Hematopoietic multipotent progenitor cell (in vitro differentiated cells): Measurements from ENCODE around the gene SMYD5. TPM values are rescaled to one million over a fixed set of nuclear protein-coding genes. Genes with fewer than 3 reads are reported as not detected.

Experiments used
- DNase-seq, 3 donors: peaks; one replicate each; pipeline ENCODE4 v3.0.0-alpha.2; 2011 to 2015; ENCODE audit warnings: low read depth in 2 of 3, low spot score in 2 of 3
- total RNA-seq: library from RNA; depleted of rRNA; stranded (reverse); fragments of >200 nt; gene quantifications from one replicate; pipeline ENCODE4 v1.2.3, GENCODE V29; 2012

The SMYD5 gene
- total RNA-seq, 1 donor = 23.7 TPM

DNA sequence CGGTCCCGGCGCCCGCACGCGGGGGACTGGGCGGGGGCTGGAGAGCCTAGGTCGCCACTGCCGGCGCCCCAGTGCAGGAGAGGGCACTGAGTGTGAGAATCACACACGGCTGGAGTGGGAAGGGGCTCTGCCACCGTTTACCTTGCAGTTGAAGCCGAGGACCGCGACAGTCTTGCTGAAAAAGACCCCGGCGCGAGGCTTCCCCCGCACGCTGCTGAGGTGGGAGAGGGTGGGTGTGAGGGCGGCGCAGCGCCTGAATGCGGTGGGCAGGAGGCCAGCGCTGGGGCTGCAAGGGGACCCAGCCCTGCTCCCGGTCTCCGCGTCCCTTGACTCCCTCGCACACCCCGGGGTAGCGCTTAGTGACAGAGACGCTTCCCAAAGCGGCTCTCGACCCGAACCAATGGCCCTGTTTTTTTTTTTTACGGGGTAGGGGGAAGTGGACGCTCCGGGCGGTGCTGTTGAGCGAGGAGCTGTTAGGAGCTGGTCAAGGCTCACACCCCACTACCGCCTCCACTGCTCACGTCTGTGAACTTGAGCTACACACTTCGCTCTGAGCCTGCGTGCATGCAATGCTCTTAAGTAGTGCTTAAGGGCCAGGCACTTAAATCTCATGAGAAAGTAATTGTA is 10.9 kb upstream of the SMYD5 start:
- DNase-seq = no peak

DNA sequence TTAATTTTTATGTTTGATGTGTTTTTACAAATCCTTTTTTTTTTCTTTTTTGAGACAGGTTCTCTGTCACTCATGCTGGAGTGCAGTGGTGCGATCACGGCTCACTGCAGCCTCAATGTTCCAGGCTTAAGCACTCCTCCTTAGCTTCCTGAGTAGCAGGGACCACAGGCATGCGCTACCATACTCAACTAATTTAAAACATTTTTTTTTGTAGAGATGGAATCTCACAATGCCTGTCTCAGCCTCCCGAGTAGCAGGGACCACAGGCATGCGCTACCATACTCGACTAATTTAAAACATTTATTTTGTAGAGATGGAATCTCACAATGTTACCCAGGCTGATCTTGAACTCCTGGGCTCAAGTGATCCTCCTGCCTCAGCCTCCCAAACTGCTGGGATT is 8.4 kb upstream of the SMYD5 start:
- no peak for DNase-seq

DNA sequence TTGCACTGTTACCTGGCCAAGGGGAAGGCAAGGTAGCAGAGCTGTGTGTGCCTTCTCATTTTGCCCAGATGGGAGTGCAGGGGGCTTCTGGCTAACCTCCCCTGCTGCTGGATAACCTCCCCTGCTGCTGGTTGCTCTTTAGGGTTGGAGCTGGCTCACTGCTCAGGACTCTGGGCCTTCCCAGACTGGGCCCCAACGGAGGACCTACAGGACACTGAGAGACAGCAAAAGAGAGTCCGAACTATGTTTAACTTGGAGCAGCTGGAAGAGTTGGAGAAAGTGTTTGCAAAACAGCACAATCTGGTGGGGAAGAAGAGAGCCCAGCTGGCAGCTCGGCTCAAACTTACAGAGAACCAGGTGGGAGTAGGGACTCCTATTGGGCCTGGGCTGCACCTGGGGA is 5.8 kb upstream of the SMYD5 start:
- no peak for DNase-seq

DNA sequence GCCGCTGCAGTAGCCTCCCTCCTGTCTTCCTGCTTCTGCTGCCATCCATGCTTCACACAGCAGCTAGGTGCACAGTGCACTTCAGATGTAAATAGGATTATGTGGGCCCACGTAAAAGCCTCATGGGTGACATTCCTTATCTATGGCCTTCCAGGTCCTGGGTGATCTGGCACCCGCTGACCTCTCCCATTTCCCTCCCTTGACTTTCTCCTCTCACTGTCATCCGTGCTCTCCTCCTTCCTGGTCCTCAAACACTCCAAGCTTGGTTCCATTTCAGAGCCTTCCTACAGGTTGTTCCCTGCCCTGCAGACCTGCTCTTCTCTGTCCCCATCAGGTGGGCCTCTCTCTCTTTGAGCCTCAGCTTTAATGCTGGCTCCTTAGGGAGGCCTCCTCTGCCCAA is 4.0 kb upstream of the SMYD5 start:
- no peak for DNase-seq

DNA sequence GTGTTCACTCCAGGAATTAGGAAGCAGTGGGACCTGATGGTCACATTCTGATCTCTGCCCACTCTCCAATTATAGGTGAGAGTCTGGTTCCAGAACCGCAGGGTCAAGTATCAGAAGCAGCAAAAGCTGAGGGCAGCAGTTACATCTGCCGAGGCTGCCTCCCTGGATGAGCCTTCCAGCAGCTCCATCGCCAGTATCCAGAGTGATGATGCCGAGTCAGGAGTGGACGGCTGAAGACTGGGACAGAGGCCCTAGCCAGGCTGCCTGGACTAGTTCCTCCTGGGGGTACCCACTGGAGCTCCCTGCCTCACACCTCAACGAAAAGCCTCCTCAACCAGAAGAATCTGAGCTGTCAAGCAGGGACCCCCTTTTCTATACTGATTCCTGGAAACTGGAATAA is 3.3 kb upstream of the SMYD5 start:
- DNase-seq = no peak

DNA sequence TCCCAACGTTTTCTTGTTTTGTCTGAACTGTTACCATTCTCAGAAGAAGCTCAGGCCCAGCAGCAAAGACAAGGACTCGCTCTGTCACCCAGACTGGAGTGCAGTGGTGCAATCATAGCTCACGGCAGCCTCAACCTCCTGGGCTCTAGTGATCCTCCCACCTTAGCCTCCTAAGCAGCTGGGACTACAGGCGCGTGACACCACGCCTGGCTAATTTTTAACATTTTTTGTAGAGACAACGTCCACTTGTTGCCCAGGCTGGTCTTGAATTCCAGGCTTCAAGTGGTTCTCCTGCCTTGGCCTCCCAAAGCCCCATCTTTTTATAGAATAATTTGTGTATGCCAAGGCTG is 2.0 kb upstream of the SMYD5 start:
- DNase-seq = no peak

DNA sequence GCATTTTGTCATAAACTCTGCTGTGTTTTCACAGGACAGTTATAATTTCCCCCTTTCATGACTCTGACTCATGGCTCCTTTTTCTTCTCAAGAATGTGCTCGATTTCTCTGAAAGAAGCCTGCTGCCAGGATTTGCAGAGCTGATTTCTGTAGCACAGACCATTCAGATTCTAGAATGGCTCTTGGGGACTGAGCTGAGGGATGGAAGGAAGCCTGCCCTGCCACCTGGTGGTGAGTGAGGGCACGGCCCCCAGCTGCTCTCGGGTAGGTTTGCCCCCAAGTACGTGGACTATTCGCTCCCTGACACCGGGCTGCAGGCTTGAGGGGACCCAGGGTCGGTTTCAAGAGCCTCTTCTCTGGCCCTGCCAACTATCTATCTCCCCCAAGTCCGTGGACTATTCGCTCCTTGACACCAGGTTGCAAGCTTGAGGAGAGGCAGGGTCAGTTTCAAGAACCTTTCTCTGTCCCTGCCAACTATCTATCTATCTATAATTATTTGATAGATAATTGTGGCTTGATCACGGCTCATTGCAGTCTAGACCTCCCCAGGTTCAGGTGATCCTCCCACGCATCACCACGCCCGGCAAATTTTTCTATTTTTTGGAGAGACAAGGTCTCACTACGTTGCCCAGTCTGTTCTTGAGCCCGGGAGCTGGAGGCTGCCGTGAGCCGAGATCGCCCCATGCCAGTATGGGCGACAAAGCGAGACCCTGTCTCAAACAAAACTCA is 1.4 kb upstream of the SMYD5 start:
- DNase-seq = peak; percentile 38 to 81 (median 70)

DNA sequence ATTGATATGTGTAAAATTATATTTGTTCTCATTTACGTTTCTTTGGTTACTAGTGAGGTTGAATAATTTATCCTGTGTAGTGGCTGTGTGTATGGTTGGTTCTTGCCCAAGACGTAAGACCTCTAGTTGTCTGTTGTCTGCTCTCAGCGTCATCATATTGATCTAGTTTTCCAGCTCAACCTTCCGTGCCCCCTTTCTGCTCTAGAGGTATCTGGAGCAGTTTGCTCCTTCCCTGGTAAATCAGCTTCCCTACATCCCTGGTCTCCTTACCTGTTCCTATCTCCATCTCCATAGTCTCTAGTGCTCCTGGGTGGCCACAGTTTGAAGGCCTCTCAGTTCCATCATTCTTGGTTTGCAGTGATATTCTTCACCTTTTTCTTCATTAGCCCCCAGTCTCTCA is 1.2 kb downstream of the SMYD5 start:
- no peak for DNase-seq

DNA sequence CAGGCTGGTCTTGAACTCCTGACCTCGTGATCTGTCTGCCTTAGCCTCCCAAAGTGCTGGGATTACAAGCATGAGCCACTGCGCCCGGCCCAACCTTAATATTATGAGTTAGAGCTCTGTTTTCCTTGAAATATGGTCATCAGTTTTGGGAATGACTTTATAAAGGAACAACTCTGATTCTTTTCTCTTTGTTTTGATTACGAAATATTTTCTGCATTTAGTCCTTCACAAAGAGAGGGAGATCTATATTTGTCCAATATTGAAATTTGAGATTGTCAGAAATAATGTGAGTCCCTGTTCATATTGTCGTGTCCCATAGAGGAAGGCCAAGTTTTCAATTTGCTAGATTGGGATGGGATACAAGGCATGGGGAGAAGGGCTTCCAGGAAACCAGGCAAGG is 3.1 kb downstream of the SMYD5 start:
- no peak for DNase-seq

DNA sequence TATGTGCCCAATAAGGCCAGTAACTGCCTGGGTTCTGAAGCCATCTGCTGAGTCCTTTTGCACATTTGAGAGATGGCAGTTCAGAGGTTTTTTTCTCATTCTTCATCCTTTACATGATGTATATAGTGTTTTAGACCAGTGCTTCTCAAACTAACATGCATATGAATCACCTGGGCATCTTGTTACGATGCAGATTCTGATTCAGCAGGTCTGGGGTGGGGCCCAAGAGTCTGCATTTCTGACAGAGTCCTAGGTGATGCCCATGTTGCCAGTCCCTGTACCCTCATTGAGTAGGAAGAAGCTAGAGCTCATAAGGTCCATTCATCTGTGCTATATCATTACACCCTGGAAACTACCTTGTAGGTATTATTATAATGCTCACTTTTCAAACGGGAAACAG is 3.8 kb downstream of the SMYD5 start:
- no peak for DNase-seq

DNA sequence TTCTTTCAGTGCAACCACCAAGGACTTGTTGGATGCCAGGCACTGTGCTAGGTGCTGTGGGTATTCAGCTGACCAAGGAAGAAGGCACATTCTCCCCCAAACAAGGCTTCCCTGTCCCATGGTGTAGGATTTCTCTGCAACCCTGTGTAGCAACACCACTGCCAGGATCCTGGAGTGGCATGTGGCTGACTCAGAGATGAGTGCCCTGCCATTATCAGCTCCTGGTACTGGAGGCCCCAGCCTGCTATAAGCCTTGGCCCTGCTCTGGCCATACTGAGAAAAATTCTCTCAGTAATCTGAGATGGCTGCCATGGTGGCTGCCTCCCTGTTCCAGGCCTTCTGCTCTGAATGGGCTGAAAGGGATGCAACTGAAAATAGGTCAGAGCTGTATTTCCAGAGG is 4.3 kb downstream of the SMYD5 start:
- DNase-seq = no peak

DNA sequence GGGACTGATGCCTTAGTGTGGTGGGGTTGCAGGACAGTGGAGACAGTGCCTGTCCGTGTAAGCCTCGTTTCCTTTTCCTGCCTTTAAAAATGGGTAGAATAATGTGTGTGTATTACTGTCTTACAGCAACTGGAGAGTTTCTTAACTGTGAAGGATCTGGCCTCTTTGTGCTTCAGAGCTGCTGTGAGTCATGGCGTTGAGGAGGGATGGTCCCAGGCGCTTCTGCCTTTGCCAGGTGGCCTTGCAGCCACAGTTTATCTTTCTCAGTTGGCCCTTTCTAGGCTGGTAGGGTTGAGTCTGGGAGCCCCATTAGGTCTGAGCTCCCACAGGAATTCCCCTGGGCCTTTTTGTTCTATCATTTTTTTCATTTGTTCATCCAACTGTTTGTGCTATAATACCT is 9.8 kb downstream of the SMYD5 start:
- DNase-seq = no peak

DNA sequence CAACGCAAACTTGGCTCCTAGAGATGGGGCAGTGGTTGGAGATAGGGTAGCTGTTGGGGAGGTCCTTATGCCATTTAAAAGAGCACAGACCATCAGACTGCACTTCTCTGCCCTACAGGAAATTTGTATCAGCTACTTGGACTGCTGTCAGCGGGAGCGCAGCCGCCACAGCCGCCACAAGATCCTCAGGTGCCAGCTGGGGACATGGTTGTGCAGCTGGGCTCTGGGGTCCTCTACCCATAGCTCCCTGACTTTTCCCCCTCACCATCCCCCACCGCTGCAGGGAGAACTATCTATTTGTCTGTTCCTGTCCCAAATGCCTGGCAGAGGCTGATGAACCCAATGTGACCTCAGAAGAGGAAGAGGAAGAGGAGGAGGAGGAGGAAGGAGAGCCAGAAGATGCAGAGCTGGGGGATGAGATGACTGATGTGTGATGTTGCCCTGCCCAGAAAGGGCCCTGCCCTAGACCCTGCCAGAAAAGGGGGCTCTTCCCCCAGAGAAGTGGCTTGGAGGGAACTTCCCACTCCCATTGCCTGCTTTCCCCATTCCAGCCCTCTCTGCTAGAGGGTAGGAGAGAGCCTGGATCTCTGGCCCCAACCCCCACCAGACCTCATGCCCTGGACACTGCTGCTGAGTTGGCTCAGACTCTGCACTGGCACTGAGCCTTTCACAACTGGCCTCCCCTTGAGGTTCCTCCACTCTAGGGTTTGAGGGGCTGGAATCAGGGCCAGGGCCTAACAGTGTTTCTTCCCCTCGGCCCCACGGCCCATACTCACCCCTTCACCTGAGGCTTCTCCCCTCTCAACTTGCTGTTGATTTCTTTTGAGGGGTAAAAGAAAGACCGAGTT is 11.7 kb downstream of the SMYD5 start:
- DNase-seq = no peak

DNA sequence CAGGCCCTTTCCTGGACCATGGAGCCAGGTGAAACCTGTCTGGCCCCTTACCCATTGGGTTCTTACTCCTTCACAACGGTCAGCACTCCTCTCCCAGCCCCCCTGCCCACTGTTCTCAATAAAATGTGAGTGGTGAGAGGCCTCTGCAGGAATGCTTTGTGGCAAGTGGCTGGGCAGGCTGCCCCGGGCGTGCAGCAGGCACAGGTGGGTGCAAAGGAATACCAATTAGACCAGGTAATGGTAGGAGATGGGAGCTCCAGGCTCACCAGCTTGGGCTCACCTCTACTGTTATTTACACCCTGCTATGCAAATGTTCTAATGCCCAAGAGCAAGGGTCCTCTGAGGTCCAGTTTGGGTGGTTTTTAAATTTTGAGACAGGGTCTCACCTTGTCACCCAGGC is 13.0 kb downstream of the SMYD5 start:
- DNase-seq = no peak

DNA sequence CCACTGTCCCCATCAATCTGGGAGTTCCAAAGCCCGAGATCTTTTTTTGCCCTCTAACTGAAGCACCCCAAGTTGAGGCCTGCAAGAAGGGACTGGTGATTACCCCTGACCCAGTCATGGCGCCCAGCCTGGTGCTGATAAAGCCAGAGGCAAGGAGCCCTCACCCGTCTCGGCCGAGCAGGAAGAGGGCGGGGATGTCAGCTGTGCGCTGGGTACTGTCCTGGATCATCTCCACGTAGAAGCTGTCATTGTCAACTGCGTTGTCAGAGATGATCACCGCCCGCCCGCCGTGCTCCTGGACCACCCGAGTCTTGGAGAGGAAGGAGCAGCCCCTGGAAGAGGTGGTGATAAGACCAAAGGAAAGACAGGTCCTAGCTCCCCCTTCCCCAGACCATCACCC is 14.6 kb downstream of the SMYD5 start:
- no peak for DNase-seq

DNA sequence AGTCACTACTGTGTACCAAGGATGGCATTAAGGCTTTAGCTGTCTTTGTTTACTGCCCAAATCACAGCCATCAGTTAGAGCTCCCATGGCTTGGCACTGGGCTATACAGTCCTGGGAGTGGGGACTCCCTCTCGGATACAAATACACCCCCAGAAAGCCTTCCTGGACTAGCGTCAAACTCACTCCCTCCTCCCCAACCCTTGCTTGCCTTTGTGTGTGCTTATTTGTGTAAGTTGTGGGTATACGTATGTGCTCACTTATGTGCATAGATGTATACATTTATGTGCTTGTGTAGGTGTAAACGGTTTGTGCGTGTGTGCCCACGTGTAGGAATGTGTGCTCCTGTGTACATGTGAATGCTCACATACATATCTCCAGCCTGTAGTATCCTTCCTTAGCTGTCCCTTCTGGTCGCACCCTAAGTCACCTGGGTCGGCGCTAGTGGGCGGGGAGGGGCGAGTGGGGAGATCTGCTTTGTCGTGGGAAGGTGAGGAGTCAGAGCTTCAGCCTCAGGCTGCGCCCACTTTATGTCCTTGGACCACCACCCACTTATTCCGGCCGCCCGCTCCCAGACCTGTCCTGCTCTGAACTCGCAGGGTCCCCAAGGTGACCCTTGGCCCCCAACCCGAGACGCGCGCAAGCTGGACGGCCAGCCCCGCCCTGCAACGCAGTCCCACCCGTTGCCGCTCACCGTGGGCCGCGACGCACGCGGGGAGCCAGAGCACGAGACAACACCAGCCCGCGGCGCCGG is 18.5 kb downstream of the SMYD5 start:
- peak; percentile 7 to 49 (median 27) for DNase-seq

DNA sequence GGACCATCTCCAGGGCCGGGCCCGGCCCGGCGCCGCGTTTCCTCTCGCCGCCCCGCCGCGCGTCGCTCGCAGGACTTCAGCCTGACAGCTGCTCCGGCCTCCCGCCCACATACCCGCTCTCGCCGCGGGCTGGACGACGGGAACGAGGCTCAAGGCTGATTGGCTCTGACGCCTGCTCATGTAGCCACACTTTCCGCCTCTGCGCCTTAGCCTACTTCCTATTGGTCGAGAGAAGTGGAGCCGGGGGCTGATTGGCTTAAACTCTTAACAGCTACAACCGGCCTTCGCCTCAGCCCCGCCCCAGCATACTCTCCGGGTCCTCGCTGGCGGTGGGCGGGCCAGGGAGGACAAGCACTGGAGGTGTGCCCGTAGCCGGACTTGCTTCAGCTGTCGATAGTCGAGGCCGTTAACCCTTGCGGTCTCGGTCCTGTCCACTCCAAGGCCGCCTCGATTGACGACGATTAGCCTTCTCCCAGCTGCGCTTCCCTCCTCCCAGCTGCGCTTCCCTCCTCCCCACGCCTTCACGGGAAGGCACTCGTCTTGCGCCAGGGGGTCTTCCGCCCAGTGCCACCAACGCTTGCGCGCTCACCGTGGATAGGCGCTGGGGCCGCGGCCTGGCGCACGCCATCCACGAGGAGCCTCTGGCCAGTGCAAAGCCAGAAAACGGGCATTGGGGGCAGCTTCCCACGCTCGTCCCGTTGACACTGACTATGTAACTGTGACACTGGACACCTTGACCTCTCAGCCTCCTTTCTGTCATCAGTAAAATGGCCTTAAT is 19.3 kb downstream of the SMYD5 start, which contains the start of gene PRADC1:
PRADC1 (minus strand) TSS at position 86 of the 778 bp plus-strand sequence; CDS start at position 7, 79 bp downstream.
- peak; percentile 81 to 99 (median 98) for DNase-seq

DNA sequence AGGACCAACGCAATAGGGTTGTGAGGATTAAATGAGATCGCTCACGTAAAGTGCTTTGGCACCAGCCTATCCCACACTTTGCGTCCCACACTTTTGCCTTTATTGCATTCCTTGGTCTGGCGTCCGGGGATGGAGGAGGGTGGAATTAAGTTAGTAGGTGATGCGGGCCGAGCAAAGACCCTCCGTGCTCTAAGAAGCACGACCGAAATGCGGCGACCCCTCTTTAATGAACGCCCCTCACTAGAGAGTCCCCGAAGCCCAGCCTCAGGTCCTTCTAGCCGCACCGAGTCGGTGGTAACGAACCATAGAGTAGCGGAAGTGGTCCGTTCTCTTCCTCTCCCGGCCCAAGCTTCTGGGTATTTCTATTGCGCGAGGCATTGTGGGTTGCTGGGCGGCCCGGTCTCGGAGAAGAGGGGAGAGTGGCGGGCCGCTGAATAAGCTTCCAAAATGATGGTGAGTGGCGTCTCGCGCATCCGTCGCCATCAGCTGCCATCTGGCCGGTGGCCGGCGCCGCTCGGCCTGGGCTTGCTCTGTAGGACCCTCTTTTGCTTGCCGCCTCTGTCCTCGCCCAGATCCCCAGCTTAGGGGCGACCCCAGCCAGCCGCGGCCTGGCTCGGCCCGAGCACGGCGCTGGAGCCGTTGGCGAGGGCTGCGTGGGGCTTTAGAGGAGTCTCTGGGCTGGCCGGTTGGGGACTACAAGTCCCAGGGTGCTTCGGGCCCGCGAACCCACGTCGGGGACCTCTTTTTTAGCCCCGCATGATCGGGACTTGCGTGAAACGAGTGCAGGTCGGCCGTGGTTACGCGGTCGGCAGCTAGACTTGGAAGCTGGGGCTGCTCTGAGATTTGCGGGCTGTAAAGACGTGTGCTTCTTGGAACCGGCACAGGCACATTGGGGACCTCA is 20.1 kb downstream of the SMYD5 start, which contains the start of gene CCT7:
CCT7 (plus strand) TSS at position 377 of the 901 bp plus-strand sequence; CDS start at position 448, 71 bp downstream.
- peak; percentile 74 to 96 (median 90) for DNase-seq
